GM06990 (cell line): Measurements from ENCODE around the gene SYMPK.
A peak's percentile ranks its signal among the peaks of the same experiment; 100 is the strongest.

Experiments used
- DNase-seq: peaks from one replicate; pipeline ENCODE4 v3.0.0-alpha.2; 2011; ENCODE audit not compliant: insufficient read length; ENCODE audit errors: extremely low read depth
- H3K27me3 ChIP-seq: replicated peaks from 2 replicates; pipeline ENCODE4 v1.6.0; 2011; ENCODE audit warnings: low read length; ENCODE audit not compliant: control insufficient read depth, insufficient read depth
- H3K36me3 ChIP-seq: 2 replicates; pipeline ENCODE4 v1.5.1; 2011; ENCODE audit warnings: low read length; ENCODE audit not compliant: control insufficient read depth, insufficient read depth
- H3K4me3 ChIP-seq: replicated peaks from 2 replicates; pipeline ENCODE4 v1.5.1; 2011; ENCODE audit warnings: low read depth, mild to moderate bottlenecking, control low read depth, low read length
- CTCF ChIP-seq: IDR thresholded peaks from 2 replicates; pipeline ENCODE4 v1.5.1; 2011; ENCODE audit warnings: low read length, control low read depth, mild to moderate bottlenecking, inconsistent platforms; ENCODE audit not compliant: insufficient read depth, poor library complexity, severe bottlenecking

Gene SYMPK

DNA sequence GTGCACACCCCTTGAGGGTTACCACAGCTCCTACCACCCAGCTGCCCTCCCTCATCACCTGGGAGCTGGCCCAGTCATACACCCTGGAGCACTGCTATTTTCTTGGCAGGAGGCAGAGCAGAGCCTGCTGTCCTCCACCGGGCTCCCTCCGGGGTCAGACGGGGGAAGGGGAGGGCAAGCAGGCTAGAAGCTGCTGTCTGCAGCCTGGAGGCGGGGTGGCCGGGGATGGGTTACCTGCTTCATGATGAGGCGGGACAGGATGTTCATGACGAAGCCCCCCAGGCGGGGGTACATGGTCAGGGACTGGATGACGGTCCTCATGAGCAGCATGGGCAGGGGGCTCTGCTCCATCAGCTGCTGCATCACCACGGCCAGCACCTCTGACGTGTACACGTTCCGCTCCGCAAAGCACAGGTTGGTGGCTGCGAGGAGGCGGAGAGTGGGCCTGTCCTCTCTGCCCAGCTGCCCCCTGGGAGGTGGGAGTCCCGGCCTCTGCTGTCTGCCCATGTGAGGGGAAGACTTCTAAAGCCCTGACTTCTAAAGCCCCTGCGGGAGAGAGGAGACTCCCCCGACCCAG, 45.1 kb downstream of the SYMPK start:
- DNase-seq = no peak
- Histone ChIP-seq H3K4me3 (no peak overlapping the region), H3K36me3 (peaks cover 23% of the 10 kb centered on the region), H3K27me3 (no peaks in the 10 kb centered on the region)
- TF ChIP-seq CTCF = no peak

DNA sequence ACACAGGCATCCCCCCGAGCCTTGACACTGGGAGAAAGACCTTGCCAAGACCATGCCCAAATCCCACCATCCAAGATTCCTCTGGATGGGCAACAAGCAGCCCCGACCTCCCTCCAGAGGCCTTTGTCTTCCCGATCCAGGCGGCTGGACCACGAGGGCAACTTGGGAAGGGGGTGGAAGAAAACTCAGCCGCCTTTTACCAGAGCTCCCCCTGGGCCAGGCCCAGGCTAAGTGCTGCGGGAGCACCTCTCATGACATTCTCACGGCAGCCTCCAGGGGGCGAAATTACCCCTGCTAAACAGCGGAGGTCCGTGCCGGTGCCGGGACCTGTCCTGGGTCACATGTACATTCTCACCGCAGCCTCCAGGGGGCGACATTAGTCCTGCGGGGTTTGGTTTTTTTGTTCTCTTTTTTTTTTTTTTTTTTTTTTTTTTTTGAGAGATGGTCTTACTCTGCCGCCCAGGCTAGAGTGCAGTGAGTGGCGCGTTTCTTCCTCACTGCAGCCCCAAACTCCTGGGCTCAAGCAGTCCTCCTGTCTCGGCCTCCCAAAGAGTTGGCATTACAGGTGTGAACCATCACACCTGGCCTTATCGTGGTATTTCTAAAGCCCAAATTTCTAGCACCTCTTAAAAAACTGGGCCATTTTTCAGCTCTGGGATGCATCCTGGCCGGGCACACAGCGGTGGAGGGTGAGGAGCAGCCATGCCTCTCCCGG, 45.8 kb downstream of the SYMPK start:
- Histone ChIP-seq H3K4me3 (no peak overlapping the region), H3K36me3 (peaks cover 23% of the 10 kb centered on the region), H3K27me3 (no peaks in the 10 kb centered on the region)
- peak; percentile 80 for DNase-seq
- peak; percentile 99 for TF ChIP-seq CTCF

DNA sequence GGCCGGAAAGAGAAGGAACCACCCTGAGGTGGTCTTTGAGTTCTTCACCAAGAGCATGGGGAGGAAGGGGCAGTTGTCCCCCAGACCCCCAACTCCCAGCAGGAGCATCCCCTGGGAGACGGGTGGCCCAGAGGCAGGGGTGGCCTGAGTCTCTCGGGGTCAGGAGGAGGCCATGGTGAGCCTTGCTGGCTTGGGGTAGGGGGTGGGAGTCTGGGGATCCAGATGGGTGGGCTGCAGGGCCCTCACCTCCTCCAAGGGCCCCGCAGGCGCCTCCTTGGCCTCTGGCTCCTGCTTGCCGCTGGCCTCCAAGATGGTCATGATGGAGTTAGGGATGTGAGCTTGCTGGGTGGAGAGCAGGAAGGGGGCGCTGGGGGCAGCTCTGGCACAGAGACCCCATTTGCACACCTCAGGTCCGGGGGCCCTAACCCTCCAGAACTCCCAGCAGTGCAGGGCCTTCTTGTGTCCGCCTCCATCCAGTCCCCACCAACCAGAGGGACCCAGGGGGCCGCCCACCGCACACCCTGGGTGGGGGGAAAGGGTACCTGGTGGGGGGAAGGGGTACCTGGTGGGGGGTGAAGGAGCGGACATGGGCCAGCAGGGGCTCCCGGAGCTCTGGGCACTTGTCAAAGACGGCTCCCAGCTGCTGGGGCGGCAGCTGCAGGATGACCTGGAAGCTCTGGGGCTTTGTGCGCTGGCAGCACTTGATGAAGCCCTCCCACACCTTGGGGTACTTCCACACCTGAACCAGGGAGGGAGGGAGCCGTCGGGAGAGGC, 46.5 kb downstream of the SYMPK start:
- no peak for DNase-seq
- peak; percentile 4 for TF ChIP-seq CTCF
- Histone ChIP-seq H3K27me3 (no peaks in the 10 kb centered on the region), H3K4me3 (no peak overlapping the region), H3K36me3 (peaks cover 20% of the 10 kb centered on the region)

DNA sequence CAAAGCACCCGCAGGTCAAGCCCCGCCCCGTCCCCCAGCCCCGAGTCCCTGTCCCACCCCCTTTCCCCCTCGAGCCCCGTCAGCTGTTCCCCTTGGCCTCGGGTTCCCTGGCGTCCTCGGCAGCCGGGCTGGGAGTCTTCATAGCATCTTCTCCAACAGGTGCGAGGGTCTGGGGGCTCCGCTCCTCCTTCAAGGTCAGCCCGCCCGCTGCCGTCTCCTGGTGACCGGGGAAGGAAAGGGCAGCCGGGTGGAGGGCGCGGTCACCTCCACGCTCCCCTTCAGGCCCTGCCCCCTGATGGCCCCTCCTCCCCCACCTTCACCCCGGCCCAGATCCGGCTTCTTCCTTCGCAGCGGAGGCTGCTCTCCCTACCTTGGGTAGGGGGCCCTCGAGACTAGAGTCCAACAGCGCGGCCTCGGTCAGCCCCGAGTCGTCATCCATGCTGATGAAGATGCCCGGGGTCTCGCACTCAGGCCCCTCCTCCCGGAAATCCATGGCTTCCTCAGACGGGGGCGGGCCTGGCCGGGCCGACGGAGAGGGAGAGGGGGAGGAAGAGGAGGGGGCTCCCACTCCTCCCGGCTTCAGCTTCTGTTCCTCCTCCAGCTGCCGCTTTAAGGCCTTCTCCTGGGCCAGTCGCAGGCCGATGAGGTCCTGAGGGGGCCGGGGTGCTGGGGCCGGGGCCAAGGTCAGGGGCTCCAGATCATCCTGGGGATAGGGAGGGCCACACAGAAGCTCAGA, 47.3 kb downstream of the SYMPK start:
- H3K4me3 ChIP-seq = no peak overlapping the region
- H3K27me3 ChIP-seq = no peaks in the 10 kb centered on the region
- H3K36me3 ChIP-seq = peaks cover 14% of the 10 kb centered on the region
- no peak for TF ChIP-seq CTCF
- no peak for DNase-seq

GRCh38 chr19:45814851-45815480, 48.0 kb downstream of the SYMPK start, which contains the start of gene RSPH6A:
Gene RSPH6A (minus strand): TSS chr19:45815308. CDS start chr19:45815176, 132 bp downstream.
- no peak for TF ChIP-seq CTCF
- H3K36me3 ChIP-seq = peaks cover 10% of the 10 kb centered on the region
- H3K27me3 ChIP-seq = no peaks in the 10 kb centered on the region
- no peak for DNase-seq
- no peak within 1 kb of the TSS for H3K4me3 ChIP-seq
